IMR-90 (cell line): ENCODE measurements around the gene SYNM. TPM values are rescaled to one million over a fixed set of nuclear protein-coding genes. Genes with fewer than 3 reads are reported as not detected.

Experiments used
- ATAC-seq: fragments of 200-7000 bp; cut with Tn5 transposase; 2 replicates; pipeline ENCODE4 v1.9.1; 2020; ENCODE audit warnings: low read depth, mild to moderate bottlenecking, moderate library complexity
- BruUV-seq: library from RNA; stranded (reverse); fragments of 400-500 nt; replicated peaks from 2 replicates; lab custom pipeline; 2021; lab: Mats Ljungman, UMichigan
- CTCF ChIA-PET: fragments of 300-600 bp; formaldehyde crosslinking; extraction: SDS; loops from one replicate; lab custom pipeline; 2021; ENCODE audit warnings: antibody characterized with exemption; lab: Yijun Ruan, JAX
- POLR2A ChIA-PET: fragments of 300-600 bp; sonication (Branson Sonifier 250); formaldehyde crosslinking; loops from one replicate; lab custom pipeline; 2022; ENCODE audit warnings: antibody characterized with exemption; ENCODE audit not compliant: unreplicated experiment; lab: Charles Lee
- DNase-seq: peaks from one replicate; pipeline ENCODE4 v3.0.0; 2013
- H2AFZ ChIP-seq: replicated peaks from 2 replicates; pipeline ENCODE3; 2013; ENCODE audit warnings: low read length, mild to moderate bottlenecking; ENCODE audit not compliant: poor library complexity
- H2AK5ac ChIP-seq: 2 replicates; pipeline ENCODE4 v1.6.1; 2013; ENCODE audit warnings: low read depth, low read length, inconsistent platforms
- H2AK9ac ChIP-seq: replicated peaks from 2 replicates; pipeline ENCODE3; 2013; ENCODE audit warnings: mild to moderate bottlenecking, low read depth, low read length, moderate library complexity; ENCODE audit not compliant: poor library complexity
- H2BK120ac ChIP-seq: 2 replicates; pipeline ENCODE4 v1.6.1; 2013; ENCODE audit warnings: low read depth, low read length, inconsistent platforms
- H2BK15ac ChIP-seq: 3 replicates; pipeline ENCODE4 v1.6.1; 2013; ENCODE audit warnings: low read depth, low read length, inconsistent platforms
- H2BK20ac ChIP-seq: 2 replicates; pipeline ENCODE4 v1.6.1; 2013; ENCODE audit warnings: low read depth, mild to moderate bottlenecking, inconsistent platforms, low read length, moderate library complexity
- H2BK5ac ChIP-seq: 2 replicates; pipeline ENCODE4 v1.6.1; 2013; ENCODE audit warnings: mild to moderate bottlenecking, low read depth, low read length, inconsistent platforms; ENCODE audit not compliant: poor library complexity, severe bottlenecking
- H3K14ac ChIP-seq: replicated peaks from 2 replicates; pipeline ENCODE4 v1.6.1; 2013; ENCODE audit warnings: low read depth, low read length, inconsistent platforms
- H3K18ac ChIP-seq: 2 replicates; pipeline ENCODE4 v1.6.1; 2013; ENCODE audit warnings: low read depth, low read length, control low read depth
- H3K23ac ChIP-seq: 2 replicates; pipeline ENCODE4 v1.6.1; 2013; ENCODE audit warnings: low read depth, low read length, inconsistent platforms
- H3K27ac ChIP-seq: 2 replicates; pipeline ENCODE4 v1.5.1; 2013; ENCODE audit warnings: mild to moderate bottlenecking, control low read depth, low read length; ENCODE audit not compliant: insufficient read depth
- H3K27me3 ChIP-seq: 2 replicates; pipeline ENCODE4 v1.6.1; 2013; ENCODE audit warnings: low read length; ENCODE audit not compliant: control insufficient read depth, insufficient read depth
- H3K36me3 ChIP-seq: 2 replicates; pipeline ENCODE4 v1.6.1; 2013; ENCODE audit warnings: low read length, mixed read lengths; ENCODE audit not compliant: control insufficient read depth, insufficient read depth
- H3K4ac ChIP-seq: 2 replicates; pipeline ENCODE4 v1.6.1; 2013; ENCODE audit warnings: low read depth, low read length, inconsistent platforms
- H3K4me1 ChIP-seq: 2 replicates; pipeline ENCODE4 v1.6.1; 2013; ENCODE audit warnings: low read length, mixed read lengths; ENCODE audit not compliant: control insufficient read depth, insufficient read depth
- H3K4me2 ChIP-seq: 2 replicates; pipeline ENCODE4 v1.6.1; 2013; ENCODE audit warnings: low read depth, mild to moderate bottlenecking, control low read depth, low read length, moderate library complexity
- H3K4me3 ChIP-seq: 2 replicates; pipeline ENCODE4 v1.5.1; 2013; ENCODE audit warnings: low read depth, mild to moderate bottlenecking, control low read depth, low read length, moderate library complexity; ENCODE audit not compliant: insufficient read depth
- H3K56ac ChIP-seq: 2 replicates; pipeline ENCODE4 v1.6.1; 2013; ENCODE audit warnings: low read length, inconsistent platforms; ENCODE audit not compliant: insufficient read depth; ENCODE audit errors: extremely low read depth
- H3K79me1 ChIP-seq, 2 experiments: 2 replicates each; pipeline ENCODE4 v1.6.1; 2013; ENCODE audit warnings: low read length in 2 of 2, inconsistent platforms in 1 of 2, low read depth in 1 of 2
- H3K9ac ChIP-seq: 2 replicates; pipeline ENCODE4 v1.6.1; 2013; ENCODE audit warnings: low read depth, low read length, control low read depth
- H3K9me1 ChIP-seq: 2 replicates; pipeline ENCODE4 v1.6.1; 2013; ENCODE audit warnings: low read length, inconsistent platforms; ENCODE audit not compliant: insufficient read depth
- H3K9me3 ChIP-seq: 2 replicates; pipeline ENCODE4 v1.6.1; 2013; ENCODE audit warnings: low read length; ENCODE audit not compliant: control insufficient read depth, insufficient read depth
- H4K20me1 ChIP-seq: 2 replicates; pipeline ENCODE4 v1.6.1; 2013; ENCODE audit warnings: low read length, inconsistent platforms; ENCODE audit not compliant: insufficient read depth
- H4K5ac ChIP-seq: 2 replicates; pipeline ENCODE4 v1.6.1; 2013; ENCODE audit warnings: mild to moderate bottlenecking, low read depth, low read length, control low read depth
- H4K8ac ChIP-seq, 2 experiments: 2 replicates each; pipeline ENCODE4 v1.6.1; 2013; ENCODE audit warnings: low read depth in 2 of 2, low read length in 2 of 2, control low read depth in 1 of 2, inconsistent platforms in 1 of 2
- H4K91ac ChIP-seq: 2 replicates; pipeline ENCODE4 v1.6.1; 2013; ENCODE audit warnings: low read depth, low read length, inconsistent platforms; ENCODE audit not compliant: insufficient read depth
- CTCF ChIP-seq: conservative IDR thresholded peaks from 2 replicates; pipeline ENCODE4 v1.5.1; 2012; ENCODE audit warnings: mild to moderate bottlenecking, low read depth, low read length, improper control_type of control experiment
- NFE2L2 ChIP-seq: fragments of 150-350 bp; IDR thresholded peaks from 2 replicates; pipeline ENCODE4 v1.6.1; 2016; ENCODE audit warnings: low read depth, mild to moderate bottlenecking, low read length
- SMC3 ChIP-seq: fragments of 150-350 bp; IDR thresholded peaks from 2 replicates; pipeline ENCODE4 v1.6.1; 2016; ENCODE audit warnings: low read depth, mild to moderate bottlenecking, antibody characterized with exemption, low read length, moderate library complexity
- WGBS, 2 experiments: methylation state at CpG; one replicate each; pipeline versions ENCODE4 v1.1.5 to v1.1.7; 2013; ENCODE audit warnings: missing lambda C conversion rate in 2 of 2; ENCODE audit not compliant: insufficient read length in 1 of 2; ENCODE audit errors: extremely low coverage in 2 of 2; 5-methylcytosine and 5-hydroxymethylcytosine counted together
- dilution Hi-C: fragments of 300-500 bp; cut with HindIII; formaldehyde crosslinking; loops from one replicate; pipeline ENCODE4 v1.14.3; 2018; ENCODE audit warnings: low sequenced_read_pairs; ENCODE audit not compliant: unreplicated experiment
- in situ Hi-C: fragments of 300-500 bp; cut with MboI; formaldehyde crosslinking; loops from 3 replicates; pipeline ENCODE4 v1.14.3; 2019; ENCODE audit warnings: low sequenced_read_pairs, inconsistent platforms, mixed read lengths
- intact Hi-C: fragments of 100-400 bp; cut with micrococcal nuclease; formaldehyde crosslinking; loops from 2 replicates; pipeline ENCODE4 v1.10.0; 2022
- polyA plus RNA-seq, 3 experiments: library from polyadenylated mRNA; depleted of rRNA; stranded (reverse); fragments of >200 nt; gene quantifications; 2 replicates each; pipeline ENCODE4 v1.2.3, GENCODE V29; 2012; ENCODE audit warnings: low replicate concordance in 1 of 3
- total RNA-seq: library from RNA; depleted of rRNA; stranded (reverse); fragments of >200 nt; gene quantifications from 2 replicates; pipeline ENCODE4 v1.2.3, GENCODE V29; 2012
- TF ChIP-seq, protein P1 (sequence below): fragments of 150-350 bp; IDR thresholded peaks from 2 replicates; pipeline ENCODE4 v1.6.1; 2016; ENCODE audit warnings: low read depth, mild to moderate bottlenecking, low read length, moderate library complexity, borderline replicate concordance

The SYNM gene
- total and polyA plus RNA-seq, 2 of the 4 experiments (the other 2 are of a cell fraction), result 2.1 to 3.4 TPM

GRCh38 chr15:99068186-99068585, 36.7 kb upstream of the SYNM start:
- no peak overlapping the region for H2BK20ac ChIP-seq

More at GRCh38 chr15:99068186-99068585, 36.7 kb upstream of the SYNM start:
- H3K9me1 ChIP-seq, result no peaks in the 10 kb centered on the region
- H2AFZ ChIP-seq, result no peak overlapping the region
- no peaks in the 10 kb centered on the region for H3K79me1 ChIP-seq
- dilution Hi-C loops, result loop anchor here (25.0 kb wide), 1 partner anchor 131 kb away; no protein-coding TSS in a partner anchor
- no peak overlapping the region for H2BK15ac ChIP-seq
- H2BK120ac ChIP-seq, result no peak overlapping the region
- in situ Hi-C loops, result no loop called here
- no peaks in the 10 kb centered on the region for H4K20me1 ChIP-seq
- CTCF ChIA-PET, result interaction anchor here (1.1 kb wide), 1 partner anchor 9 kb away, joined by 3 read pairs; no protein-coding TSS in a partner anchor
- H2AK9ac ChIP-seq, result no peak overlapping the region
- no peak overlapping the region for H3K27ac ChIP-seq
- TF ChIP-seq CTCF (no peak), NFE2L2 (no peak), SMC3 (no peak)
- TF ChIP-seq, protein P1, sequence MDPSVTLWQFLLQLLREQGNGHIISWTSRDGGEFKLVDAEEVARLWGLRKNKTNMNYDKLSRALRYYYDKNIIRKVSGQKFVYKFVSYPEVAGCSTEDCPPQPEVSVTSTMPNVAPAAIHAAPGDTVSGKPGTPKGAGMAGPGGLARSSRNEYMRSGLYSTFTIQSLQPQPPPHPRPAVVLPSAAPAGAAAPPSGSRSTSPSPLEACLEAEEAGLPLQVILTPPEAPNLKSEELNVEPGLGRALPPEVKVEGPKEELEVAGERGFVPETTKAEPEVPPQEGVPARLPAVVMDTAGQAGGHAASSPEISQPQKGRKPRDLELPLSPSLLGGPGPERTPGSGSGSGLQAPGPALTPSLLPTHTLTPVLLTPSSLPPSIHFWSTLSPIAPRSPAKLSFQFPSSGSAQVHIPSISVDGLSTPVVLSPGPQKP, result no peak
- WGBS, 2 experiments, result 80% methylated on average over 3 of the region's 6 CpGs; no CpG with 5 or more reads in 1 of the 2 experiments
- no peak overlapping the region for H3K18ac ChIP-seq
- no peak overlapping the region for H2AK5ac ChIP-seq
- ATAC-seq (no peak), DNase-seq (no peak)
- H3K23ac ChIP-seq, result no peak overlapping the region
- no peaks in the 10 kb centered on the region for H3K9me3 ChIP-seq
- H3K4me3 ChIP-seq, result no peak overlapping the region
- peaks cover 2% of the 10 kb centered on the region for H3K27me3 ChIP-seq
- H3K4me1 ChIP-seq, result no peaks in the 10 kb centered on the region
- no peak overlapping the region for H2BK5ac ChIP-seq
- no peak overlapping the region for H3K9ac ChIP-seq
- no peak overlapping the region for H3K14ac ChIP-seq
- H4K8ac ChIP-seq, result no peak overlapping the region
- no peak overlapping the region for H4K5ac ChIP-seq
- no peak overlapping the region for H4K91ac ChIP-seq
- no TSS peak for BruUV-seq
- H3K4me2 ChIP-seq, result no peak overlapping the region
- no peaks in the 10 kb centered on the region for H3K36me3 ChIP-seq
- POLR2A ChIA-PET, result no interaction called here
- H3K56ac ChIP-seq, result no peak overlapping the region
- H3K4ac ChIP-seq, result no peak overlapping the region
- intact Hi-C loops, result no loop called here
